H9 (cell line): ENCODE results near the gene B9D2. TPM values are rescaled to one million over a fixed set of nuclear protein-coding genes. Genes with fewer than 3 reads are reported as not detected.
A peak's percentile ranks its signal among the peaks of the same experiment; 100 is the strongest.

ENCODE experiments used
- DNase-seq: peaks from one replicate; pipeline ENCODE4 v3.0.0-alpha.2; 2017
- H2AFZ ChIP-seq: one replicate; pipeline ENCODE4 v1.6.1; 2013; ENCODE audit warnings: mild to moderate bottlenecking, low read length, control low read depth, moderate library complexity
- H2AK5ac ChIP-seq: 2 replicates; pipeline ENCODE4 v1.6.1; 2013; ENCODE audit warnings: low read length, control low read depth, mixed read lengths; ENCODE audit not compliant: insufficient read length
- H2BK120ac ChIP-seq: one replicate; pipeline ENCODE4 v1.6.1; 2013; ENCODE audit warnings: low read depth, mild to moderate bottlenecking, low read length, control low read depth, inconsistent platforms; ENCODE audit not compliant: poor library complexity, severe bottlenecking
- H2BK12ac ChIP-seq: 2 replicates; pipeline ENCODE4 v1.6.1; 2013; ENCODE audit warnings: low read length, control low read depth, mixed read lengths, low read depth; ENCODE audit not compliant: insufficient read length
- H2BK15ac ChIP-seq: 2 replicates; pipeline ENCODE4 v1.6.1; 2013; ENCODE audit warnings: low read depth, low read length, control low read depth
- H2BK20ac ChIP-seq: one replicate; pipeline ENCODE4 v1.6.1; 2013; ENCODE audit warnings: low read depth, mild to moderate bottlenecking, low read length, control low read depth, inconsistent platforms; ENCODE audit not compliant: poor library complexity, severe bottlenecking
- H2BK5ac ChIP-seq: 2 replicates; pipeline ENCODE4 v1.6.1; 2013; ENCODE audit warnings: low read length, control low read depth, mixed read lengths; ENCODE audit not compliant: insufficient read length
- H3K14ac ChIP-seq: 2 replicates; pipeline ENCODE4 v1.6.1; 2013; ENCODE audit warnings: low read length, control low read depth; ENCODE audit not compliant: insufficient read depth
- H3K18ac ChIP-seq: 2 replicates; pipeline ENCODE4 v1.6.1; 2013; ENCODE audit warnings: low read depth, mild to moderate bottlenecking, mixed read lengths, low read length, control low read depth; ENCODE audit not compliant: insufficient read length
- H3K23ac ChIP-seq: 2 replicates; pipeline ENCODE4 v1.6.1; 2013; ENCODE audit warnings: low read length, control low read depth, mixed read lengths, low read depth; ENCODE audit not compliant: insufficient read length
- H3K23me2 ChIP-seq: 2 replicates; pipeline ENCODE4 v1.6.1; 2013; ENCODE audit warnings: low read depth, mild to moderate bottlenecking, mixed read lengths, low read length, control low read depth; ENCODE audit not compliant: insufficient read length, poor library complexity, severe bottlenecking
- H3K27ac ChIP-seq: 2 replicates; pipeline ENCODE4 v1.5.1; 2013; ENCODE audit warnings: low read length, control low read depth, mixed read lengths, low read depth; ENCODE audit not compliant: insufficient read length
- H3K27me3 ChIP-seq: 2 replicates; pipeline ENCODE4 v1.6.1; 2013; ENCODE audit warnings: low read length, control low read depth, inconsistent platforms; ENCODE audit not compliant: insufficient read depth
- H3K4ac ChIP-seq: 2 replicates; pipeline ENCODE4 v1.6.1; 2013; ENCODE audit warnings: low read depth, mild to moderate bottlenecking, control low read depth, inconsistent platforms, low read length, moderate library complexity
- H3K4me1 ChIP-seq: 2 replicates; pipeline ENCODE4 v1.6.1; 2013; ENCODE audit warnings: low read length, control low read depth, inconsistent platforms; ENCODE audit not compliant: insufficient read depth
- H3K4me2 ChIP-seq: 2 replicates; pipeline ENCODE4 v1.6.1; 2013; ENCODE audit warnings: low read length, control low read depth, mixed read lengths; ENCODE audit not compliant: insufficient read length, insufficient read depth
- H3K56ac ChIP-seq: 2 replicates; pipeline ENCODE4 v1.6.1; 2013; ENCODE audit warnings: low read depth, mild to moderate bottlenecking, mixed read lengths, low read length, control low read depth; ENCODE audit not compliant: insufficient read length
- H3K79me1 ChIP-seq: 2 replicates; pipeline ENCODE4 v1.6.1; 2013; ENCODE audit warnings: low read depth, mild to moderate bottlenecking, moderate library complexity, low read length, control low read depth, inconsistent platforms; ENCODE audit not compliant: insufficient read depth, poor library complexity, severe bottlenecking
- H3K79me2 ChIP-seq: 2 replicates; pipeline ENCODE4 v1.6.1; 2013; ENCODE audit warnings: low read length, control low read depth, inconsistent platforms; ENCODE audit not compliant: insufficient read depth
- H3K9ac ChIP-seq: 2 replicates; pipeline ENCODE4 v1.6.1; 2013; ENCODE audit warnings: low read length, control low read depth, mixed read lengths; ENCODE audit not compliant: insufficient read length; ENCODE audit errors: extremely low read depth
- H3K9me3 ChIP-seq: one replicate; pipeline ENCODE4 v1.6.1; 2013; ENCODE audit warnings: low read depth, low read length, inconsistent platforms; ENCODE audit not compliant: control insufficient read depth
- H3T11ph ChIP-seq: one replicate; pipeline ENCODE4 v1.6.1; 2013; ENCODE audit warnings: mild to moderate bottlenecking, low read length, control low read depth, inconsistent platforms
- H4K20me1 ChIP-seq: one replicate; pipeline ENCODE4 v1.6.1; 2013; ENCODE audit not compliant: control insufficient read depth, insufficient read length, insufficient read depth
- H4K5ac ChIP-seq: 2 replicates; pipeline ENCODE4 v1.6.1; 2013; ENCODE audit warnings: low read depth, mild to moderate bottlenecking, mixed read lengths, low read length, control low read depth; ENCODE audit not compliant: insufficient read length
- H4K8ac ChIP-seq: replicated peaks from 2 replicates; pipeline ENCODE4 v1.6.1; 2013; ENCODE audit warnings: low read length, control low read depth, mixed read lengths, low read depth; ENCODE audit not compliant: insufficient read length
- H4K91ac ChIP-seq: 2 replicates; pipeline ENCODE4 v1.6.1; 2013; ENCODE audit warnings: low read depth, mild to moderate bottlenecking, moderate library complexity, mixed read lengths, low read length, control low read depth; ENCODE audit not compliant: insufficient read length
- H3K27ac Mint-ChIP-seq, 3 experiments: 2 replicates in 2 of 3; 3 replicates in 1 of 3; pipeline ENCODE4 v1.8.0; 2020 to 2021; ENCODE audit warnings: mixed read lengths in 3 of 3, mild to moderate bottlenecking in 1 of 3, moderate library complexity in 1 of 3
- H3K27me3 Mint-ChIP-seq: 2 replicates; pipeline ENCODE4 v1.8.0; 2021; ENCODE audit warnings: low read depth, mild to moderate bottlenecking, moderate library complexity, mixed read lengths
- H3K36me3 Mint-ChIP-seq, 3 experiments: 2 replicates in 2 of 3; 3 replicates in 1 of 3; pipeline ENCODE4 v1.8.0; 2020 to 2021; ENCODE audit warnings: low read depth in 3 of 3, mixed read lengths in 3 of 3; ENCODE audit not compliant: insufficient read depth in 1 of 3
- H3K4me1 Mint-ChIP-seq, 2 experiments: 2 replicates each; pipeline ENCODE4 v1.8.0; 2020; ENCODE audit warnings: mixed read lengths in 2 of 2
- H3K4me3 Mint-ChIP-seq, 2 experiments: 2 replicates in 1 of 2; 3 replicates in 1 of 2; pipeline ENCODE4 v1.8.0; 2020 to 2021; ENCODE audit warnings: mild to moderate bottlenecking in 2 of 2, mixed read lengths in 2 of 2, moderate library complexity in 1 of 2
- H3K9me3 Mint-ChIP-seq, 2 experiments: 2 replicates in 1 of 2; 3 replicates in 1 of 2; pipeline ENCODE4 v1.8.0; 2020; ENCODE audit warnings: mild to moderate bottlenecking in 2 of 2, mixed read lengths in 2 of 2, moderate library complexity in 1 of 2
- CTCF ChIP-seq: fragments of 200-600 bp; sonication (generic); conservative IDR thresholded peaks from 3 replicates; pipeline ENCODE4 v1.8.0; 2021; ENCODE audit warnings: antibody characterized with exemption, mild to moderate bottlenecking
- whole genome bisulfite sequencing: extraction: QIAGEN DNeasy Blood & Tissue Kit; methylation state at CpG from one replicate; pipeline ENCODE4 v1.1.7; 2013; ENCODE audit warnings: missing lambda C conversion rate, low lambda C conversion rate, mixed read lengths; ENCODE audit not compliant: insufficient read length; ENCODE audit errors: extremely low coverage; 5-methylcytosine and 5-hydroxymethylcytosine counted together
- total RNA-seq: library from RNA; stranded (reverse); gene quantifications from 2 replicates; pipeline ENCODE4 v1.2.1, GENCODE V29; 2021

Gene B9D2
- total RNA-seq, 1 experiment from 2014 or later, result 4.8 TPM

GRCh38 chr19:41392775-41393174 lies 28.8 kb upstream of the B9D2 start:
- WGBS, result no CpG with 5 or more reads among the region's 12 CpGs

More at GRCh38 chr19:41392775-41393174, 28.8 kb upstream of the B9D2 start:
- Histone ChIP-seq H3K4me1 (no peaks in the 10 kb centered on the region), H3K9ac (no peak overlapping the region), H4K5ac (no peak overlapping the region), H2BK20ac (no peak overlapping the region), H2BK12ac (no peak overlapping the region), H3K27ac (no peak overlapping the region), H3K79me2 (no peaks in the 10 kb centered on the region), H2BK15ac (no peak overlapping the region), H4K91ac (no peak overlapping the region), H3K79me1 (no peaks in the 10 kb centered on the region), H3K56ac (no peak overlapping the region), H3K9me3 (no peaks in the 10 kb centered on the region), H3K4me2 (no peak overlapping the region), H3K4ac (no peak overlapping the region), H3K23me2 (peaks cover 4% of the 10 kb centered on the region), H4K20me1 (no peaks in the 10 kb centered on the region), H2BK5ac (no peak overlapping the region), H4K8ac (no peak overlapping the region), H3K18ac (no peak overlapping the region), H3T11ph (no peak overlapping the region), H3K27me3 (no peaks in the 10 kb centered on the region), H3K14ac (no peak overlapping the region), H2AK5ac (no peak overlapping the region), H2BK120ac (no peak overlapping the region), H2AFZ (no peak overlapping the region), H3K23ac (no peak overlapping the region)
- no peak for DNase-seq
- TF ChIP-seq CTCF, result no peak
- H3K9me3 Mint-ChIP-seq, result no peaks in the 10 kb centered on the region; a peak in 1 of 5 replicates
- H3K4me1 Mint-ChIP-seq, result peaks cover 11% of the 10 kb centered on the region in 2 experiments
- H3K27ac Mint-ChIP-seq, result peak overlapping the region in 1 of 3 experiments; percentile 22; a peak in 1 of 7 replicates
- peaks cover 2 to 55% (median 22%) of the 10 kb centered on the region in 3 experiments; a peak in 5 of 7 replicates for H3K36me3 Mint-ChIP-seq
- no peak overlapping the region for H3K4me3 Mint-ChIP-seq
- no peaks in the 10 kb centered on the region for H3K27me3 Mint-ChIP-seq
